Fibroblast of the conjunctiva (primary cell): ENCODE results near the gene OR2T34.
"Not testable (repeated sequence)": the region's sequence is repeated elsewhere in the genome, so short reads cannot be mapped to it uniquely, and the experiment has no call there.

ENCODE experiments used
- DNase-seq: peaks from one replicate; pipeline ENCODE4 v3.0.0-alpha.2; 2010; ENCODE audit warnings: low read depth

The OR2T34 gene, protein sequence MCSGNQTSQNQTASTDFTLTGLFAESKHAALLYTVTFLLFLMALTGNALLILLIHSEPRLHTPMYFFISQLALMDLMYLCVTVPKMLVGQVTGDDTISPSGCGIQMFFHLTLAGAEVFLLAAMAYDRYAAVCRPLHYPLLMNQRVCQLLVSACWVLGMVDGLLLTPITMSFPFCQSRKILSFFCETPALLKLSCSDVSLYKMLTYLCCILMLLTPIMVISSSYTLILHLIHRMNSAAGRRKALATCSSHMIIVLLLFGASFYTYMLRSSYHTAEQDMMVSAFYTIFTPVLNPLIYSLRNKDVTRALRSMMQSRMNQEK

DNA sequence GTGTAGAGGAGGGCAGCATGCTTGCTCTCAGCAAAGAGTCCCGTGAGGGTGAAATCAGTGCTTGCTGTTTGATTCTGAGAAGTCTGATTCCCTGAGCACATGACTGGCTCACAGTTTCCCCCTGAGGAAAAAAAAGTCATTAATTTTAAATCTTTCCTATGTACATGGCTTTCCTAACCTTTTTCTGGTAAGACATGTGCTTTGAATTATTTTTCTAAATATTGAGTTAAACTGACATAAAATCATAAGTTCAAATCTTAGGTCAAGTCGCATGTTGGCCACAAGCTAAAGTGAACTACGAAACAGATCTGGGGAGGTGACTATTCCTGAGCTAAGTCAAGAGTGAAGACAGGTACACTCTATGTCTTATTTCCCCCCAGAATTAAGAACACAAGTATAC lies at the start of gene OR2T34:
TSS of gene OR2T34 (minus strand) at position 101 of the 400 bp plus-strand sequence. CDS start at position 101, 0 bp downstream.
- not testable (repeated sequence) for DNase-seq

DNA sequence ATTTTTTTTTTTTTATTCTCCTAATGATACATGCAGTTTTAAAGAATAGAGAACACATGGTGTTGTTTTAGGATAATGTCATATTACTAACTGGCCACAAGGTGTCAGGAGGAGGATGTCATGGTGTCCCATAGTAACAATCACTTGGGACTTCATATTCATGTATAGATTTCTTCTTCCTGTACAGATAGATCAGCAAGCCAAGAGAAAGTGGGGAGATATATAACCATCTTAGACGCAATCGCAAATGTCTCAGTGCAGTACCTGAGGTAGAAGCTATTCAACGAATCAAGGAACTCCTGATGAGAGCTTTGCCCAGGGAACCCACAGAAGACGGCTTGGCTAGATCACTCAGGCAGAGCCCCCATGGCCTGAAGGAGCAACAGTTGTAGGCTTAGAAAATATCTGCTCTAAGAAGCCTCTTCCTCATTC lies 48.0 kb upstream of the OR2T34 start:
- no peak for DNase-seq

DNA sequence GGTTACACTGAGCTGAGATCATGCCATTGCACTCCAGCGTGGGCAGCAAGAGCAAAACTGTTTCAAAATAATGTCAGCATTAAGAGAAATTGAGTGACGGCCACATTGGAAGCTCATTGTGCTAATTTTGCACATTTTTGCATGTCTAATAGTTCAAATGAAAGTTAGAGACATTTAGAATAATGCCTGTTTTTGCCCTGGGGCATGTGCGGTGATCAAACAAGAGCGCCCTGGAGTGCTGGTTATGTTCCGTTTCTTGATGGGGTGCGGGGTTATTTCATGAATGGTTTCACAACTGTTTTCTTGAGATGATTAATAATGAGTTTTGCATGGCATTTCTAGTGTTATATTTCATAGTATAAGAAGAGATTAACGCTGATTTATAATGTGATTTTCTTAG lies 47.2 kb upstream of the OR2T34 start:
- DNase-seq: no peak

DNA sequence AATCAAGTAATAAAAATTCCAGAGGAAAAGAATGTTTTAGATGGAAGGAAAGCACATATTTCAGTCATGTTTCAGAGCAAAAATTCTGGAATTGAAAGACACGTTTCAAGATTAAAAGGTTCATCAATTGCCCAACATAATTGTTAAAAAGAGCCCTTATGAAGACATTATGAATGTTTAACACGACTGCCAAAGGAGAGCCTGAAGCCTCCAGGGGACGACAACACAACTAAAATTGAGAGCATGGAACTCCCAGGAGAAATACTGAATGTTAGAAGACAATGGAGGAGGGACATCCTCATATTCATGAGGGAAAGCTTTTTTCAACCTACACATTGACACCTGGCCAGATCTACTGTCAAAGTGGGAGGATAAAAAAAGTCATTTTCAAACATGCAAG lies 44.3 kb upstream of the OR2T34 start:
- no peak for DNase-seq

- no peak for DNase-seq
Observed at GRCh38 chr1:248618119-248618518, 43.6 kb upstream of the OR2T34 start.

GRCh38 chr1:248613742-248614141 lies 39.2 kb upstream of the OR2T34 start:
- DNase-seq: no peak

GRCh38 chr1:248611883-248612414 lies 37.4 kb upstream of the OR2T34 start:
- DNase-seq: no peak

DNA sequence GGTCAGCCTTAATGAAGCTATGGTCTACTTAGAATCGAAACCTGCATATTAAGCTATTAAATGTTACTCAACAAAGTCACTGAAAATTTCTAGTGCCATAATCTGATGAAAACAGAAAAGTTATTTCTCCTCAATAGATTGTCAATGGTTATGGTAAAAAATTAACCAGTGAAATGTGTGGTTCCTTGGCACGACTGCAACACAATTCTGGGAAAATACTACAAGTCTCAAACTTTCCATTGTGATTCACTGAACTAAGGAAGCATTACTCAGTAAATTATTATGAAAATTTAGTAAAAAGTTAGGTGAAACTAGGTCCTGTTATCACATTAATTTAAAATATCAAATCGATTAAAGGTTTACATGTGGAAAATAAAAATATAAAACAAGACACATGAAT lies 35.7 kb upstream of the OR2T34 start:
- no peak for DNase-seq

DNA sequence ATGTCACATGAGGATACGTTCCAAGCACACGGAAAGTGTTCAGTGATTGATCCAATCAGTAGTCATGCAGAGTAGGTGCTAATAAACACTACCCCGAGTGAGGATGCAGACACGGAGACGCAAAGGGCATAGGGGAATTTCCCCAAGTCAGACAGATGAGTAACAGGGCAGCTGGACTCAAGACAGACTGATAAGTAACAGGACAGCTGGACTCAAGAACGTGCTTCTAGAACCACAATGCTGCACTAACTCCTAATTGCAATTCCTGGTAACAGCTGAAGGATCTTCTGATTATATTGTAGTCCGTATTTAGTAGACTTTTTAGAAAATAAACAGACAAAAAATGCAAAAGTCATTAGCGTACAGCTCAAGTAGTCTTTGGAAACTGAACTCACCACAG lies 24.8 kb upstream of the OR2T34 start:
- no peak for DNase-seq

DNA sequence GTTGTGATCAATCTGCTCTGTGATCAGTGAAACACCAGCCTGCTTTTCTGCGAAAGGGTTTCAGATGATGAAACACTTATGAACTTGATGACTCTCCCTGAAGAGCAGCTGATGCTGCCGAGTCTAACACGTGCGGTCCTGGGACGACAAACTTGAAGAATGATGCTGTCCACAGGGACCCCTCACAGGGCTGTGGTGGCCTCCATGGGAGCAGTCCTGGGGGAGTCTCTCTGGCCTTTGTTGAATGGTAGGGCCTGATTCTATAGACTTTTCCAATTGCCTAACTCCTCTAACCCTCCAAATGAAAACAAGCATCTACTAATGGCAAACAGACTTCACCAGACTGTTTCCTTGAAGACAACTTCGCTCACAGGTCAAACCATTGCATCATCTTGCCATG lies 23.0 kb upstream of the OR2T34 start, which contains the start of gene OR2T10:
TSS of gene OR2T10 (minus strand) at position 112 of the 400 bp plus-strand sequence. CDS start 3,932 bp downstream, outside the sequence.
- no peak for DNase-seq

GRCh38 chr1:248596615-248597014 lies 22.1 kb upstream of the OR2T34 start:
- no peak for DNase-seq

DNA sequence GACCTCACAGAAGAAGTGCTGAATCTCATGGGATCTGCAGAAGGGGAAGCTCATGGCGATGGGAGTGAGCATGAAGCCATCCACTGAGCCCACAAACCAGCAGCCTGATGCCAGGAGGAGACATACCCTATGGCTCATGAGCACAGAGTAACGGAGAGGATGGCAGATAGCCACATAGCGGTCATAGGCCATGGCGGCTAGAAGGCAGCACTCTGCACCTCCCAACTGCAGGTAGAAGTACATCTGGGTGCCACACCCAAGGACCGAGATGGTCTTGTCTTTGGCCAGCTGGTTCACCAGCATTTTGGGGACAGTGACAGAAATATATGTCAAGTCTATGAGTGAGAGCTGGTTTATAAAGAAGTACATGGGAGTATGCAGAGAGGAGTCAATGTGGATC lies 18.7 kb upstream of the OR2T34 start:
- no peak for DNase-seq

GRCh38 chr1:248592655-248593054 lies 18.1 kb upstream of the OR2T34 start:
- DNase-seq: no peak

DNA sequence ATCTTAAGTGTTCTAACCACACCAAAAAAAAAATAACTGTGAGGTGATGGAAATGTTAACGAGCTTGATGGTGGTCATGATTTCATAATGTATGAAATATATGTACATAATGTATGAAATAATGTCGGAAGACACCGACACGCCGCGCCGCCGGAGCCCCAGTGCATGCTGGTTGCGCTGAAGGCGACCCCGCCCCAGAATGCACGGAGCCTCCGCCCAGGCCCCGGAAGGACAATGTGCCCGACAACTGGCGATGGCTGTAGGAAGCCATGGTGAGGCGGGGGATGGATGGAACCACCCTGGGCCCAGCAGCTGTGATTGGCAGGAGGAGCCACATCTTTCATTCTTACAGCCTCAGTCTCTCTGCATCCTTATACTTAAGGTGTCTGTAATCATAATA lies 15.5 kb upstream of the OR2T34 start:
- no peak for DNase-seq

DNA sequence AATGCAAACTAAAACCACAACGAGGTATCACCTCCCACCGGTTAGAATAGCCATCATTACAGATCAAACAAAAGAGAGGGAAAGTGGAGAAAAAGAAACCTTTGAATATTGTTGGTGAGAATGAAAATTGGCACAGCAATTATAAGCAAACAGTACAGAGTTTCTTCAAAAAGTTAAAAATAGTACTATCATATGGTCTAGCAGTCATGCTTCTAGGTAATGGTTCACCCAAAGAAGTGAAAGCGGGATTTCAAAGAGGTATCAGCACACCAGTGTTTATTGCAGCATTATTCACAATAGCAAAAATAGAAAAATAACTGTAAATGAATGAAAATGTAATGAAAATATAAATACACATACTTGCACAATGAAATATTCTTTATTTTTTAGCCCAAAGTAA lies 14.8 kb upstream of the OR2T34 start:
- DNase-seq: no peak

DNA sequence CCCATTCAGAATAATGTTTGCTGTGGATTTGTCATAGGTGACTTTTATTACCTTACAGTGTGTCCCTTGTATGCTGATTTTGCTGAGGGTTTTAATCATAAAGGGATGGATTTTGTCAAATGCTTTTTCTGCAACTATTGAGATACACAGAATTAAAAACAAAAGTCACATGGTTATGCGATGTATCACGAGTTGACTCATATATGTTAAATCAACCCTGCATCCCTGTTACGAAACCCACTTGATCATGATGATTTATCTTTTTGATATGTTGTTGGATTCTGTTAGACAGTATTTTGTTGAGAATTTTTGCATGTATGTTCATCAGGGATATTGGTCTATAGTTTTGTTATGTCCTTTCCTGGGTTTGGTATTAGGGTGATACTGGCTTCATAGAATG lies 10.7 kb upstream of the OR2T34 start:
- no peak for DNase-seq

- DNase-seq: no peak
Observed at GRCh38 chr1:248576260-248576980, 1.9 kb upstream of the OR2T34 start.

GRCh38 chr1:248573856-248574255 lies 701 bp downstream of the OR2T34 start:
- not testable (repeated sequence) for DNase-seq

DNA sequence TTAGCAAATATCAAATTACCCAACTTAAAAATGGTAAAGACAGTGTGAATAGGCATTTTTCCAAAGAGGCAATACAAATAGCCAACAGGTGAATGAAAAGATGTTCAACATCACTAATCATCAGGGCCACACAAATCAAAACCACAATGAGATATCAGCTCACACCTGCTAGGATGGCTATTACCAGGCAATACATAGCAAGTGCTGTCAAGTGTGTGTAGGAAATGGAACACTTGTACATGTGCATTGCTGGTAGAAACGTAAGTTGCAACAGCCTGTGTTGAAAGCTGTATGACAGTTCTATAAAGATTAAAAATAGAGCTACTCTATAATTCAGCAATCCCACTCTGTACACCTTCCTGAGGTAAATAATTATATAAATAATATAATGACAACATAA lies 2.5 kb downstream of the OR2T34 start:
- DNase-seq: not testable (repeated sequence)

DNA sequence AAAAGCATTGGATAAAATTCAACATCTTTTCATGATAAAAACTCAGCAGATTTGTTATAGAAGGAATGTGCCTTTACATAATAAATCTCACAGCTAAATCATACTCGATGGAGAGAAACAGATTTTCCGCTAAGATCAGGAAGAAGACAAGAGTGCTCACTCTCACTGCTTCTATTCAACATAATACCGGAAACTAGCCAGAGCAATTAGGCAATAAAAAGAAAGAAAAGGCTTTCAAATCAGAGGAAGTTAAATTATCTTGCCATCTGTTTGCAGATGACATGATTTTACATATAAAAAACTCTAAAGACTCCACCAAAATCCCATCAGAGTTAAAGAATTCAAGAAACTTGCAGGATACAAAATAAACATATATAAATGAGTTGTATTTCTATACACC lies 3.7 kb downstream of the OR2T34 start:
- DNase-seq: not testable (repeated sequence)

GRCh38 chr1:248569049-248569448 lies 5.5 kb downstream of the OR2T34 start:
- DNase-seq: not testable (repeated sequence)

DNA sequence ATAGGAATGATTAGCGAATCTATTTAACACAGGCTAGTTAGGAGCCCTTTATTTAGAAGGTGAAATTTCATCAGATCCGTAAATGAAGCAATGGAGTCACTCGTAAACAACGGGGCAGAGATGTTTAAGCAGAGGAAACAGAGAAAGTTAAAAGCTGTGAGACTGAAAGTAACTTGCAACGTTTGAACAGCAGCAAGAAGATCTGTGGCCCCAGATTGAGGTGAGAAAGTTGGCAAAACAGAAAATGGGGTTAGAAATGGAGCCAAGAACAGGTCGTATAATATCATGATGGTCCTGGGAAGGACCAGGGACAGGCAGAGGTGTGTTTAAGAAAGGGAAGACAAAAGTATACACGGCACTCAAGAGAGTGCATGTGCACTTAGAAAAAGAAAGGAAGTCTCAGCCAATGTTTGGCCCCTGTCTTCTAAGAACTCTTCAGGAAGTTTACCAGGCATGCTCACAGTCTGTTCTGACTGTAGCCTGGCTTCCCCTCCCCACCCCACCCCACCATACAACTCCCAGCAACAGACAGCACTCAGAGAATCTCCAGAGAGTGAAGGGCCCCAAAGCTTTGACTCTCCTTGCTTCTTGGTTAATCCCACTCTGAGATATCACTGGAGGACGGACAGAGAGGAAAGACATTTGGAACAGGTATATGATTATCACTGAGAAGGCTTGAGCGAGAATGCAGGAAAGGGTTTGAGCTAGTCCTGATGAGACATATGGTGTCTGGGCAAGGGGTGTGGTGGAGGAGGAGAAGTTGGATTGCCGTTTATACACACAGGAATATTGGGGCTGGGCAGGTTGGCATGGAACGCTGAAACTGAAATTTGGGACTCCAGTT lies 8.8 kb downstream of the OR2T34 start:
- DNase-seq: not testable (repeated sequence)
